GM19023 (cell line): Measurements from ENCODE around the gene ZSCAN5B.
"Not testable (repeated sequence)": the region's sequence is repeated elsewhere in the genome, so short reads cannot be mapped to it uniquely, and the experiment has no call there.

Source experiments
- ATAC-seq: cut with Tn5 transposase; IDR thresholded peaks from one replicate; pipeline ENCODE4 v1.9.1; 2021; ENCODE audit warnings: mild to moderate bottlenecking, moderate library complexity; ENCODE audit not compliant: unreplicated experiment

ZSCAN5B gene

GRCh38 chr19:56197646-56198045 is at the start of gene ZSCAN5B:
ZSCAN5B (minus strand) TSS chr19:56197783; CDS start chr19:56193052, 4,731 bp downstream.
- not testable (repeated sequence) for ATAC-seq

GRCh38 chr19:56245764-56246163 is 48.2 kb upstream of the ZSCAN5B start:
- not testable (repeated sequence) for ATAC-seq

GRCh38 chr19:56245121-56245740 is 47.6 kb upstream of the ZSCAN5B start:
- ATAC-seq, result no peak

- no peak for ATAC-seq
These were observed 25.9 kb upstream of the ZSCAN5B start for GRCh38 chr19:56223481-56223880.

GRCh38 chr19:56222901-56223300 is 25.3 kb upstream of the ZSCAN5B start:
- no peak for ATAC-seq

- ATAC-seq, result no peak
These were observed 24.3 kb upstream of the ZSCAN5B start for GRCh38 chr19:56221851-56222250.

- ATAC-seq, result not testable (repeated sequence)
These were observed 23.9 kb upstream of the ZSCAN5B start for GRCh38 chr19:56221442-56221841.

- no peak for ATAC-seq
These were observed 21.4 kb upstream of the ZSCAN5B start for GRCh38 chr19:56218961-56219360.

- ATAC-seq, result no peak
These were observed 19.7 kb upstream of the ZSCAN5B start for GRCh38 chr19:56217039-56217949.

- no peak for ATAC-seq
These were observed 14.1 kb upstream of the ZSCAN5B start for GRCh38 chr19:56211718-56212117.

GRCh38 chr19:56210036-56210435 is 12.5 kb upstream of the ZSCAN5B start:
- ATAC-seq, result not testable (repeated sequence)

- ATAC-seq, result no peak
These were observed 11.5 kb upstream of the ZSCAN5B start for GRCh38 chr19:56209091-56209490.

GRCh38 chr19:56207581-56207980 is 10.0 kb upstream of the ZSCAN5B start:
- not testable (repeated sequence) for ATAC-seq

- no peak for ATAC-seq
These were observed 4.4 kb upstream of the ZSCAN5B start, which contains the start of gene ZSCAN5C for GRCh38 chr19:56201973-56202372. ZSCAN5C (plus strand) TSS chr19:56202273; CDS start chr19:56205914, 3,641 bp downstream.

GRCh38 chr19:56199687-56200086 is 2.1 kb upstream of the ZSCAN5B start:
- no peak for ATAC-seq

- no peak for ATAC-seq
These were observed 3.5 kb downstream of the ZSCAN5B start for GRCh38 chr19:56193981-56194640.

- ATAC-seq, result no peak
These were observed 5.9 kb downstream of the ZSCAN5B start for GRCh38 chr19:56191711-56192110.

- ATAC-seq, result no peak
These were observed 6.5 kb downstream of the ZSCAN5B start for GRCh38 chr19:56191115-56191514.

GRCh38 chr19:56189785-56190184 is 7.8 kb downstream of the ZSCAN5B start:
- no peak for ATAC-seq

- ATAC-seq, result no peak
These were observed 19.9 kb downstream of the ZSCAN5B start for GRCh38 chr19:56177564-56178243.

- ATAC-seq, result no peak
These were observed 20.7 kb downstream of the ZSCAN5B start for GRCh38 chr19:56176881-56177280.
